Glomerular endothelial cell (primary cell): ENCODE results near the gene TTC28. TPM values are rescaled to one million over a fixed set of nuclear protein-coding genes. Genes with fewer than 3 reads are reported as not detected.
A peak's percentile ranks its signal among the peaks of the same experiment; 100 is the strongest.

ENCODE experiments used
- DNase-seq: peaks from one replicate; pipeline ENCODE4 v3.0.0-alpha.2; 2011; ENCODE audit warnings: low read depth, low spot score; ENCODE audit errors: extremely low read depth
- total RNA-seq: library from RNA; depleted of rRNA; stranded (reverse); fragments of >200 nt; gene quantifications from 2 replicates; pipeline ENCODE4 v1.2.3, GENCODE V29; 2015

TTC28 gene
- total RNA-seq, 1 donor from 2014 or later = 66.5 TPM

DNA sequence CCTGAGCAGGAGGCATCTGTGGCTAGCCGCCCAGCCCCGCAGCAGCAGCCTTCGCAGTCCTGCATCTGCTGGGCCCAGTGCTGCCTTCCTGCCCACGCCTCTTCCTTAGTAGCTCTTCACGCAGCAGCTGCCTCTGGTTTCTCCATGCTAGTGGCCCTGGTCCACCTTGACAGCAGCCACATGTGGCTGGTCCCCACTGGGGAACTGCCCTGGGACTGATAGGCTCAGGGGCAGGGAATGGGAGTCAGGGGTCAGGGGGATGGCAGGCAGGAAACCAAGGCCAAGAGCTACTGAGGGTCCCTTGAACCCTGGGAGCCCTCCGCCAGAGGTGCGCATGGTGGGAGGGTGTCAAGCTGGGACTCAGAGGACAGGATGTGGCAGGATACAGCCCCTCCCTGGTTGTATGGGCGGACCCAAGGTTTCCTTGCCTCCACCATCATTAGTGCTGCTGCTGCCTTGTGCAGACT is 661.1 kb downstream of the TTC28 start:
- no peak for DNase-seq

GRCh38 chr22:28017859-28018258 is 661.8 kb downstream of the TTC28 start:
- DNase-seq = no peak

GRCh38 chr22:28017558-28017820 is 662.2 kb downstream of the TTC28 start:
- no peak for DNase-seq

- no peak for DNase-seq
Measured at GRCh38 chr22:28016781-28017557, 662.7 kb downstream of the TTC28 start.

DNA sequence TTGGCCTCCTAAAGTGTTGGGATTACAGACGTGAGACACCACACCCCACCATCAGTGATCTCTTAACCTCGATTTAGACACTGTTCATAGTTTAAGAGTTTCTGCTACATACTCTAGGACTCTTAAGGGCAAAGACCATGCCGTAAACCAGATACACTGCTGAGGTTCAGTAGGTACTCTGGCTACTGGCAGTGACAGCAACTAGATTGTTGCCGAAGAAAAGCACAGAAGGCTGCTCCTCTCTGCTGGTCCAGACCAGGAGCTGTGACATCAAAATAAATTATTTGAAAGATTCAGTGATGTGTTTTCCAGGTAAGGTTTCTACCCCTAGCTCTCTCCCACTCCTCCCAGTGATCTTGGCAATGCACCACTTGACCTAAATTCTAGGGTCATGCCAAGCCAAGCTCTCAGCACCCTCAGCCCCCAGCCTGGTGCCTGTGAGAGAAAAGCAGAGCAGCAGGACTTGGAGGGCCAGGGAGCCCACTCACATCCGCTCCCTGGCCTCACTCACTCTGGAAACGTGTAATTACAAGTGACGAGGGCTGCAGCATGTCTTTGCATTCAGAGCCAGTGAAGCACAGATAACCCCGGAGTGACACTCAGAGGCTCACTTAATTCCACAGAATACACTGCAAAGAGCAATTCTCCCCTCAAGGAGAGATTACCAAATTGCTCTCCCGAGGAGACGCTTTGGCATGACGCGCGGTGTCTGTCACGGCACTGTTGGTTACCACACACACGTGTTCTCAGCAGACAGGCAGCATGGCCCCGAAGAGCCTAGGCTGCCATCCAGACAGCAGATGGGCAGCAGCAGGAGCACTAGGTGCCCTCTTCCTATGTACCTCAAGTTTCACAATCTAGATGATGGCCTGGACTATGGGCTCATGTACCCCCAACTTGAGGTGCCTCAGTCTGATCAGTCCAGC is 663.7 kb downstream of the TTC28 start:
- no peak for DNase-seq

DNA sequence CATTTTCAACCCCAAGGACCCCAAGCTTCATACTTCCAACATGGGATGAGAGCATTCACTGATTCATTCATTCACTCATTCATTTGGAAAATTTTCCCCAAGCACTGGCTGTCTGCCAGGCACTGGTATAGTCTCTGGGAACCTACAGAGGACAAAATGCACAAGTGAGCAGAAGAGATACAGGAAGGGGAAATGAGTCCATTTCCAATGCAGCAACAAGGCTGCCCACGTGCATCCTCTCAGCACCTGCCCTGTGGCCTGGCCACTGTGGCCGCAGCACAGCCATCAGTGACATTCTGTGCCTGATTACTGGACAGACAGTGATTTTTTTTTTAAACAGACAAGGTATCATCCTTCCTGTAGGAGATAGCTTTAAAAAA is 664.6 kb downstream of the TTC28 start:
- peak; percentile 60 for DNase-seq

- no peak for DNase-seq
Measured at GRCh38 chr22:28014211-28015045, 665.2 kb downstream of the TTC28 start.

- DNase-seq = no peak
Measured at GRCh38 chr22:28013611-28014010, 666.0 kb downstream of the TTC28 start.

DNA sequence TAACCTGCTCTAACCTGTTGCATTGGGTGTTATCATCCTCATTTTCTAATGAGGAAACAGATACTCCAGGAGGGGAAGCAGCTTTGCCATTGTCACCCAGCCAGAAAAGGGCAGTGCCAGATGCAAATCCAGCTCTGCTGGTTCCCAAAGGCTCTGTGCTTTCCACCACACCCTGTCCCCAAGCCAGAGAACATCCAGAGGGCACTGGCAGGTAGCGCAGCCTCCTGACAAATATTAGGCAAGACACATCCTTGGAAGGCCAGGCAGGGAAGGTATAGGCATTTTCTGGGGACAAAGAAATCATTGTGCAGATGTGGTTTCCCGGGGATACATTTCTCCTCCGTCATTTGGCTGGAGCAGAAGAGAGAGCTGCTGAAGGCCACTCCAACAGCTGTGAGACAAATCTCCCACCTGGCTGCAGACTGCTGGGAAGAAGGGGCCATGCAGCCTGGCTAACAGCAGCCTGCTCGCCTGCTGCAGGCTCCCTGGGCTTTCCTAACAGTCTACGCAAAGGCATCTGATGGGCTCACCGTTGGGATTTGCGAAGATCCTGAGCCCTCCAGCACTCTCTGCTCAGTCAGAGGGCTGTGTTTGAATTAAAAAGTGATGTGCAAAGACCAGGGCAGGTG is 666.7 kb downstream of the TTC28 start:
- no peak for DNase-seq

GRCh38 chr22:28009272-28009827 is 670.3 kb downstream of the TTC28 start:
- peak; percentile 44 for DNase-seq

- no peak for DNase-seq
Measured at GRCh38 chr22:28008649-28009048, 671.0 kb downstream of the TTC28 start.

DNA sequence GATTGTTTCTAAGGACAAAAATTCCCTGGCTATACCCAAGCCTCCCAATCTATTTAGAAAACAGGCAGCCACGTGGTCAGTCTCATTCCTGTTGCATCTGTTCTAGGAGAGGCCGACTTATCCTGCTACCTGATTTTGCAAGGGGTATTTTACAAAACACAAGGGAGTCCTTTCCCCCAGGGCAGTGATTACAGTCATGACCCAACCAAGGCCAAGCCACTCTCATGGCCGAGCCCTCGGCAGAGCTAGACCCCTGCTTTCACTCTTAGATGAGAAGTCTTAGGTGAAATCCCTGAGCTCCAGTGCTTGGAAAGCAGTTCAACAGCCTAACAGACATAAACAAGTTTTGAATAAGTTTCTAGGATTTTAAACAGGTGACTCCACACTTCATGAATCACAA is 671.6 kb downstream of the TTC28 start:
- DNase-seq = no peak

DNA sequence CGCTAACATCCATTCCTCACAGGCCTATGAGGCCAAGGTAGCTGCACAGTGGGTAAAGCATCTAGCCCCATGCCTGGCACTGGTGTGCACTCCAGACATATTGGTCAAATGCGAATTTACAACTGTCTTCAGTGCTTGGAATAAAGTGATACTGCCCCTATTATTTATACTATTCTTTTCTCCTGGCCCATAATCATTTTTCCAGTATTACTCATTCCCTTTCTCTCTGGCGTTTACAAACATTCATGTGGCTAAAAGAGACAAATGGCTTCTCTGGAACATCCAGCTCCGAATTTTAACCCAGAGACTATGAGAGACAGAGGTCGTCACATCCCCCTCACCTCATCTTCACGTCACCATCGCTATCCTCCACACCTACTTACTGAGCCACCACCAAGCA is 673.4 kb downstream of the TTC28 start:
- DNase-seq = no peak

DNA sequence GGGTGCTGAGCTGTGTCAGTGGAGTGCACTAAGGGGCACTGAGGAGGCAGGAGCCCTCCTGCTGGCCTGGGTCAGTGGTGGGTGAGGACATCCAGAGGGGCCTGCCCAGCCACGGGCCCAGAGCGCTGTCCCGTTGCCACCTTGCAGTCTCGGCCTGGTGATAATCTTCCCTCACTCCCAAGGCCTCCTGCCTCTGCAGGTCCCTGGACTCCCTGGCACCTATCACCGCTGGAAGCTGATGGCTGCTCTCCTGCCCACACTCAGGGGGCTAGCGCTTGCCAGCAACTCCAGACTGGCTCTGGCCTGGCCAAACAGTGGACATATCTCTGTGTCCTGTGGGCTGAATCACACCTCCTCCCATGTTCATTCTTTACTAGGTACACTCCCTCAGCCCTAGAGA is 674.1 kb downstream of the TTC28 start:
- no peak for DNase-seq

- no peak for DNase-seq
Measured at GRCh38 chr22:28004021-28004420, 675.6 kb downstream of the TTC28 start.

DNA sequence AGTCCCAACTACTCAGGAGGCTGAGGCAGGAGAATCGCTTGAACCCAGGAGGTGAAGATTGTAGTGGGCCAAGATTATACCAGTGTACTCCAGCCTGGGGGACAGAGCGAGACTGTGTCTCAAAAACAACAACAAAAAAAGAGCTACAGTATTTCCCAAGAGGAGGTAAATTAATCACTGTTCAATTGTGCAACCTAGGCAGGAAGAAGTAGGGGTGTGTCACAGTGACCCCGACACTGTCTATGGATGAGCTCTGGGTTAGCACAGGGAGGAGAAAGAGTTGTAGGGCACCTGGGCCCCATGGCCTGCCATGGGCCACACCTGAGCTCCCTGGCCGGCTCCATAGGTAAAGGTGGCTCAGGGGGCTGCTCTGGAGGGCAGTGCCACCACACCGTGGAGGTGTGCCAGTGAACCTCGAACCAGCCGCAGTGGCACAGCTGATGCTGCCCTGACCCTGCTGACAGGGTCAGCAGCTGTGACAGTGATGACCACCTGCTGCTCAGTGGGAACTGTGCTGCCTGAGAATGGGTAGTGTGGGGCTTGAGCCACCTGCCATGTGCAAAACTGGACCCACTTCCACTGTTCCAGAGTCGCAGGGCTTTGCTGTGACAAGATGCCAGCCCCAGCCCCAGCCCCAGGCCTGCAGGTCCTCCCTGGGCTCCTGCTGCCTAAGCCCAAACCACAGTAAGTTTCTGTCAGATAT is 676.6 kb downstream of the TTC28 start:
- DNase-seq = no peak

GRCh38 chr22:28002181-28002700 is 677.4 kb downstream of the TTC28 start:
- DNase-seq = no peak

DNA sequence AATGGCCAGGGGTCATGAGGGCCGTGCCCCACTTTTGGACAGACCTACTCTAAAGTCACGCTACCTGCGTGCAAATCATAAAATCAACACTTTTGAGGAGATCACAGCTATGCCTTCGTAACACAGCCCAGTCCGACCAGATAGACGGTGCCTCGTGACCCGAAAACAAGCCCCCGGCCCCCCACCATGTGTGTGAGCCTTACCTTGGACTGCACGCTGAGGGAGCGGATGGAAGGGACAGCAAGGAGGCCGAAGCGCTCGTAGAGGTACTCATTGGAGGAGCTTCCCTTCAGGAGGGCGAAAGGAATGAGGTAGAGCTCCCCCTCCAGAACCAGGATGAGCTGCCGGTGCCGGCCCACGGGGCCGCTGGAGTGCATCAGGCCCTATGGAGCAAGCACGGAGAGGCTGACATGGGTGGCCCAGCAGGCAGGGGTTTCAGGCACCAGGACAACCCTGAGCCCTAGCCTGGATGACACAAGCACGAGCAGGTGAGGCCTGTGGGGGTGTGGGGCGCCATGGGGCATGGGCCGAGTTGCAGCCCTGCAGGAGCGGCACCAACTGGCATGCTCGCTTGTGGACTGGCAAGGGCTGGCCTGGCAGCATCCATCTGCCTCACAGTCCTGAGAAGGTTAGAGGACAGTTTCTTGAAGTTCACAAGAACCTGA is 678.3 kb downstream of the TTC28 start:
- DNase-seq = no peak

GRCh38 chr22:28000361-28000760 is 679.3 kb downstream of the TTC28 start:
- no peak for DNase-seq
